ENCODE data around the gene AGBL4.

AGBL4 gene

GRCh38 chr1:48841461-48841860 is 1182.3 kb downstream of the AGBL4 start:
- FAIRE-seq (no peak), DNase-seq (ENCODE audit: insufficient read length, low spot score) (no peak)
- no peak for TF ChIP-seq POLR2A (IDR thresholded peaks at IDR 0.05; ENCODE audit: low read depth, low read length)

GRCh38 chr1:48831120-48831978 is 1192.4 kb downstream of the AGBL4 start:
- no peak for TF ChIP-seq POLR2A (IDR thresholded peaks at IDR 0.05; ENCODE audit: low read depth, low read length)
- no peak for FAIRE-seq
- no peak for DNase-seq (ENCODE audit: insufficient read length, low spot score)

- TF ChIP-seq POLR2A (IDR thresholded peaks at IDR 0.05; ENCODE audit: low read depth, low read length) = no peak
- FAIRE-seq = no peak
- DNase-seq (ENCODE audit: insufficient read length, low spot score) = no peak
Observed at GRCh38 chr1:48830715-48831114, 1193.0 kb downstream of the AGBL4 start.

DNA sequence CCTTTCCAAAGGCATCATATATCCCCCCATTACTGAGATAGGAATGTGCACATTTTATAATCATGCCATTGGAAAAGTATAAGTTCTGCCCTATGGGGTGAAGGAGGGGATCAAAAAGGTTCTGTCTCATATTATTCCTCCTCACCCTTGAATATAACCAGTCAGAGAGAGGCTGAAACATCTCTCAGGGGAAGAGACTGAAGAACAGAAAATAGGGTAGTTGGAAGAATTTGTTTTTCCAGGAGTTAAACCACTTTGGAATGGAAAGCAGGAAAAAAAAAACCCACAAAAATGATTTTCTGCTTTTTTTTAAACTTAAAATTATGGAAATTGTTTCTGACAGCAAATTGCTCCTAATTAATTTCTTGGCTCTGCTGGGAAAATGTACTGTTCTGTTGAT is 1194.3 kb downstream of the AGBL4 start:
- TF ChIP-seq POLR2A (IDR thresholded peaks at IDR 0.05; ENCODE audit: low read depth, low read length) = no peak
- FAIRE-seq = no peak
- DNase-seq (ENCODE audit: insufficient read length, low spot score) = no peak

GRCh38 chr1:48823168-48823567 is 1200.6 kb downstream of the AGBL4 start:
- FAIRE-seq = no peak
- no peak for DNase-seq (ENCODE audit: insufficient read length, low spot score)
- no peak for TF ChIP-seq POLR2A (IDR thresholded peaks at IDR 0.05; ENCODE audit: low read depth, low read length)

GRCh38 chr1:48820491-48820890 is 1203.3 kb downstream of the AGBL4 start:
- no peak for FAIRE-seq
- TF ChIP-seq POLR2A (IDR thresholded peaks at IDR 0.05; ENCODE audit: low read depth, low read length) = no peak
- no peak for DNase-seq (ENCODE audit: insufficient read length, low spot score)

DNA sequence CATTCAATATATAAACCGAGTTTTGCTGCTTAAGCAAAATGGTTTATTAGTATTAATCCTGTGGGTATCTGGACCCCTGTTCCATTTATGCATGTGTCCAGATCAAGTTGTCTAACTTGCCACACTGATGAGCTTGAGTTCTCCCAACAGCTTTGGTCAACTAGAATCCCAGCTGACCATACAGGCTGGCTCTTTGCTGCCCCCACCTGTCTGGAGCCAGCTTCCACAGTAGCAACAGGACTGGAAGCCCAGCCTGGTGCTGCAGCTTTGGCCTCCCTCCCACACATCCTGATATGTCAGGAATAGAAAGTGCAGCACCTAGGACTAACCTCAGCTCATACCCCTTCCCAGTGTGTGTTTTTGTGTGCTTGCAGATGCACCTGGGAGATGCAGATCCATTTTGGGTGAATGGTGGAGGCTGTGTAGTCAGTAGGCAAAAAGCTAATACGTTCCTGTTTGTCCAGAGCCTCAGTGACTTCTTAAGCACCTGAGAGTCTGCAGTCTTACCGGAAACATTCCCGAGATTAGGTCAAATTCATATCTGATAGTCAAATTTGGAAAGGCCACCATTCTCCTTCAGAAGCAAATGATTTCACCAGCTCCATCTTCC is 1206.1 kb downstream of the AGBL4 start:
- DNase-seq (ENCODE audit: insufficient read length, low spot score) = peak; percentile 19
- FAIRE-seq = peak; percentile 88
- no peak for TF ChIP-seq POLR2A (IDR thresholded peaks at IDR 0.05; ENCODE audit: low read depth, low read length)

GRCh38 chr1:48810740-48811139 is 1213.0 kb downstream of the AGBL4 start:
- TF ChIP-seq POLR2A (IDR thresholded peaks at IDR 0.05; ENCODE audit: low read depth, low read length) = no peak
- DNase-seq (ENCODE audit: insufficient read length, low spot score) (no peak), FAIRE-seq (no peak)

DNA sequence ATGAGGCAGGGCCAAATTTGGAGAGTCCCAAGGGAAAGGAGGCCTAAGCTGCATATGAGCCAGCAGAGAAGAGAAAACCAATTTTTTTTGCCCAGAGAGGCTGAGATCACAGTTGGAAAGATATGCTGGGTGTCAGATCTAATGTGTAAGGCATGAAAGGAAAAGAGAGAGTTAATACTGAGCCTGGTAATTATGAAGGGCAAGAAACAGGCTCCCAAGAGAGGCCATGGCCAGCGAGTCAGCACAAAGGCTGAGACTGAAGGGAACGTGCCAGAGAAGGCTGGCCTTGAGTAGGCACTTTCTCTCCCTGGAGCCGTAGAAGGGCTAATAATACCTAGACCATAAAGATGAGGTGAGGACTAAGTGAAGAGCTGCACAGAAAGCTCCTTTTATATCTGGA is 1215.3 kb downstream of the AGBL4 start:
- TF ChIP-seq POLR2A (IDR thresholded peaks at IDR 0.05; ENCODE audit: low read depth, low read length) = no peak
- DNase-seq (ENCODE audit: insufficient read length, low spot score) (no peak), FAIRE-seq (no peak)

GRCh38 chr1:48807554-48808260 is 1216.0 kb downstream of the AGBL4 start:
- FAIRE-seq = no peak

DNA sequence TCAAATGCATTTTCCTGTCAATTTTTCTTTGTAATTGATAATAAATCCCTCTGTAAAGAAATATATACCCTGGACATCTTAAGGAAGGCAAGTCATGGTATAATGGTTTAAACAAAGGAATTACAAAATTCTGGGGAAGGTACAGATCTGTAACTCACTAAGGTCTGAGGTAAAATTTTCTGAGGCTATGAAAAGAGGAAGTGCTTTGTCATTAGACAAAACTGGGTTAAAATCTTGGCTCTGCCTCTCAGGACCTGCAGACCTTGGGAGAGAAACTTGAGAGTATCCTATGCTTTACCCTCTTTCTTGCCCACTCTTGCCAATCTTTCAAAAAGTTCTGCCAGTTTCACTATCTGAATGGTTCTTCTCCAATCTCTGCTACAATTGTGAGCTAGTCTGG is 1220.3 kb downstream of the AGBL4 start:
- FAIRE-seq = no peak
- TF ChIP-seq POLR2A (IDR thresholded peaks at IDR 0.05; ENCODE audit: low read depth, low read length) = no peak
- DNase-seq (ENCODE audit: insufficient read length, low spot score) = no peak

More at GRCh38 chr1:48807554-48808260, 1216.0 kb downstream of the AGBL4 start:
- DNase-seq (ENCODE audit: insufficient read length, low spot score) = no peak
- TF ChIP-seq POLR2A (IDR thresholded peaks at IDR 0.05; ENCODE audit: low read depth, low read length) = no peak

DNA sequence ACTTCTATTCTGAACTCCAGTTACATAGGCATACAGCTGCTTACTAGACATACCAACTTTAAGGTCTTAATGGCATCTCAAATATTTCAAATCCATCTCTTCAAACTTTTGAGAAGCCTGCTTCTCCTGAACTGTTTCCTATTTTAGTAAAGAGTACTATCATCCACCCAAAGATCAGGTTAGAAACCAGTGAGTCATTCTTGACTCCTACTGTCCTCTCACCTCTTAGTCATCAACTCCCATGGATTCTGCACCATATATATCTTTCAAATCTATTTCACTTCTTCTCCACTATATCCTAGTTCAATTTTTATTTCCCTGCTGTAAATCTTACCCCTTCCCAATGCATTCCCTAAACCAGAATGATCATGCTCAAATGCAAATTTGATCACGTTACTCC is 1228.9 kb downstream of the AGBL4 start:
- FAIRE-seq (no peak), DNase-seq (ENCODE audit: insufficient read length, low spot score) (no peak)
- TF ChIP-seq POLR2A (IDR thresholded peaks at IDR 0.05; ENCODE audit: low read depth, low read length) = no peak

DNA sequence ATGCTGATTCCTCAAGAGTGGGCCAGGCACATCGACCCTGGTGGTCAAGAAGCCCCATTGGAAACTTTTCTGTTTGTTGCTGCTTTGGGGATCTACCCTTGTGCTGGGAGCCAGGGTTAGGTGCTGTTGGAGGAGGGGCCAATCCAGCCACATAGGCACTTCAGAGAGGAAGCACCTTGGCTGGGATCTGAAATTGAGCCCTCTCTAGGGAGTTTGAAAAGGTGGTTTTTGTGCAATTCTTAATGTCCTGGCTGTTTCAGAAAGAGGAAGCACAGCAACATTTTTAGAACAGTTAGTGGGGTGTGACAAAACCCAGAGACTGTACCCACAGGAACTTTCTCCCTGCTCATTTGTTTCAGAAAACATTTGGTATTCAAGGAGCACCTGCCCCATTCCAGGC is 1229.9 kb downstream of the AGBL4 start:
- no peak for DNase-seq (ENCODE audit: insufficient read length, low spot score)

GRCh38 chr1:48792961-48793360 is 1230.8 kb downstream of the AGBL4 start:
- no peak for FAIRE-seq
- TF ChIP-seq POLR2A (IDR thresholded peaks at IDR 0.05; ENCODE audit: low read depth, low read length) = no peak
- no peak for DNase-seq (ENCODE audit: insufficient read length, low spot score)

More for the DNA sequence above, 1229.9 kb downstream of the AGBL4 start:
- no peak for FAIRE-seq
- no peak for TF ChIP-seq POLR2A (IDR thresholded peaks at IDR 0.05; ENCODE audit: low read depth, low read length)

Measured in H54 (cell line).